K562 (cell line): ENCODE data around the gene RTL10. TPM values are rescaled to one million over a fixed set of nuclear protein-coding genes. Genes with fewer than 3 reads are reported as not detected.

Experiments used
- ATAC-seq: fragments of 200-7000 bp; cut with Tn5 transposase; 3 replicates; pipeline ENCODE4 v1.9.1; 2020; ENCODE audit warnings: moderate library complexity
- BruUV-seq: library from RNA; stranded (reverse); fragments of 400-500 nt; replicated peaks from 2 replicates; lab custom pipeline; 2021; lab: Mats Ljungman, UMichigan
- CTCF ChIA-PET: fragments of 300-600 bp; formaldehyde crosslinking; extraction: SDS; loops from one replicate; lab custom pipeline; 2021; ENCODE audit warnings: low intra/inter-chr PET ratio; lab: Yijun Ruan, JAX
- POLR2A ChIA-PET: fragments of 300-600, 350-650 bp; sonication (Branson Sonifier 250); formaldehyde crosslinking; extraction: SDS; loops from one replicate; lab custom pipeline; 2021; ENCODE audit warnings: antibody characterized with exemption, inconsistent platforms; lab: Yijun Ruan, JAX
- DNase-seq, 4 experiments: peaks; one replicate each; pipeline versions ENCODE4 v3.0.0 to v3.0.0-alpha.2; 2011 to 2018; ENCODE audit warnings: low spot score in 3 of 4, mixed read lengths in 3 of 4; ENCODE audit errors: extremely low read depth in 1 of 4
- FAIRE-seq: peaks from 2 replicates; lab custom pipeline; 2011; peaks lifted over from hg19 to GRCh38; lab: Jason Lieb, UNC
- H2AFZ ChIP-seq: 2 replicates; pipeline ENCODE4 v1.6.0; 2011; ENCODE audit warnings: low read depth, low read length, control low read depth, inconsistent platforms
- H3K27ac ChIP-seq: fragments of 200-600 bp; 3 replicates; pipeline ENCODE4 v1.8.0; 2011; ENCODE audit warnings: low read depth, mild to moderate bottlenecking, control low read depth, inconsistent platforms, low read length, moderate library complexity, mixed read lengths; ENCODE audit errors: extremely low read depth
- H3K27me3 ChIP-seq, 2 experiments: fragments of 300-600 bp in 1 of 2; 2 replicates in 1 of 2; 3 replicates in 1 of 2; pipeline versions ENCODE4 v1.6.0 to v1.8.0; 2011; ENCODE audit warnings: inconsistent platforms in 2 of 2, low read length in 2 of 2, mild to moderate bottlenecking in 1 of 2, mixed read lengths in 1 of 2, moderate library complexity in 1 of 2; ENCODE audit not compliant: control insufficient read depth in 2 of 2, insufficient read depth in 2 of 2
- H3K36me3 ChIP-seq: fragments of 300-600 bp; 3 replicates; pipeline ENCODE4 v1.8.0; 2011; ENCODE audit warnings: mild to moderate bottlenecking, low read length, inconsistent platforms; ENCODE audit not compliant: control insufficient read depth, insufficient read depth
- H3K4me1 ChIP-seq, 2 experiments: fragments of 200-600 bp in 1 of 2; replicated peaks in 1 of 2; 2 replicates in 1 of 2; 3 replicates in 1 of 2; pipeline versions ENCODE4 v1.5.1 to v1.8.0; 2011; ENCODE audit warnings: inconsistent platforms in 2 of 2, low read length in 2 of 2, mild to moderate bottlenecking in 1 of 2, mixed read lengths in 1 of 2, moderate library complexity in 1 of 2; ENCODE audit not compliant: control insufficient read depth in 2 of 2, insufficient read depth in 2 of 2
- H3K4me2 ChIP-seq: 2 replicates; pipeline ENCODE4 v1.6.1; 2011; ENCODE audit warnings: low read length, control low read depth, inconsistent platforms, mixed read lengths; ENCODE audit not compliant: insufficient read depth
- H3K4me3 ChIP-seq: fragments of 200-600 bp; sonication (generic), shearing (Covaris generic); 2 replicates; pipeline ENCODE4 v1.5.1; 2016; ENCODE audit warnings: control low read depth, inconsistent platforms
- H3K79me2 ChIP-seq: fragments of 200-600 bp; 3 replicates; pipeline ENCODE4 v1.8.0; 2011; ENCODE audit warnings: low read length, inconsistent platforms; ENCODE audit not compliant: control insufficient read depth, insufficient read depth
- H3K9ac ChIP-seq, 2 experiments: 2 replicates each; pipeline versions ENCODE4 v1.6.0 to v1.6.1; 2011; ENCODE audit warnings: low read depth in 2 of 2, low read length in 2 of 2, control low read depth in 1 of 2, inconsistent platforms in 1 of 2, mild to moderate bottlenecking in 1 of 2, mixed read lengths in 1 of 2; ENCODE audit not compliant: insufficient read depth in 1 of 2
- H3K9me1 ChIP-seq: one replicate; pipeline ENCODE4 v1.6.0; 2011; ENCODE audit warnings: inconsistent platforms, mild to moderate bottlenecking, low read length, moderate library complexity; ENCODE audit not compliant: control insufficient read depth, insufficient read depth
- H3K9me3 ChIP-seq: replicated peaks from 2 replicates; pipeline ENCODE4 v1.5.1; 2011; ENCODE audit warnings: low read depth, low read length, inconsistent platforms; ENCODE audit not compliant: control insufficient read depth, insufficient read depth
- H4K20me1 ChIP-seq: replicated peaks from 2 replicates; pipeline ENCODE4 v1.6.1; 2011; ENCODE audit warnings: low read length, inconsistent platforms, mixed read lengths; ENCODE audit not compliant: control insufficient read depth, insufficient read depth
- ARHGAP35 ChIP-seq: fragments of 450-650 bp; IDR thresholded peaks from 2 replicates; pipeline ENCODE4 v1.6.1; 2018; ENCODE audit not compliant: partially characterized antibody
- CGGBP1 ChIP-seq: fragments of 250-450 bp; sonication (Bioruptor Pico); IDR thresholded peaks from 2 replicates; pipeline ENCODE4 v1.9.0; 2021; ENCODE audit warnings: mild to moderate bottlenecking
- HDAC3 ChIP-seq: fragments of 450-650 bp; IDR thresholded peaks from 2 replicates; pipeline ENCODE4 v1.6.1; 2018; ENCODE audit warnings: borderline replicate concordance, mild to moderate bottlenecking, moderate library complexity; ENCODE audit not compliant: partially characterized antibody
- HMBOX1 ChIP-seq: sonication (generic); IDR thresholded peaks from 2 replicates; pipeline ENCODE4 v1.6.1; 2016
- HSF4 ChIP-seq: fragments of 250-450 bp; sonication (Bioruptor Pico); IDR thresholded peaks from 2 replicates; pipeline ENCODE4 v2.1.2; 2022; ENCODE audit warnings: mild to moderate bottlenecking, moderate library complexity, borderline replicate concordance
- JUN ChIP-seq, 2 experiments: sonication (generic) in 1 of 2; formaldehyde crosslinking in 1 of 2; IDR thresholded peaks; 2 replicates each; pipeline versions ENCODE4 v1.6.1 to v1.8.0; 2012 to 2022; ENCODE audit warnings: borderline replicate concordance in 2 of 2, mild to moderate bottlenecking in 2 of 2, improper control_type of control experiment in 1 of 2, low read depth in 1 of 2, low read length in 1 of 2, missing genetic modification reagents in 1 of 2
- NKRF ChIP-seq: fragments of 450-650 bp; IDR thresholded peaks from 2 replicates; pipeline ENCODE4 v1.6.1; 2016; ENCODE audit warnings: borderline replicate concordance
- PHF8 ChIP-seq: fragments of 200-600 bp; sonication (generic); IDR thresholded peaks from 2 replicates; pipeline ENCODE4 v1.6.1; 2012; ENCODE audit warnings: mixed run types, mild to moderate bottlenecking, inconsistent platforms, low read length, moderate library complexity, borderline replicate concordance
- SNAPC5 ChIP-seq: fragments of 250-450 bp; sonication (Bioruptor Pico); IDR thresholded peaks from 2 replicates; pipeline ENCODE4 v1.8.0; 2021; ENCODE audit warnings: moderate library complexity, mild to moderate bottlenecking, inconsistent platforms
- SP1 ChIP-seq: sonication (generic); formaldehyde crosslinking; IDR thresholded peaks from 2 replicates; pipeline ENCODE4 v1.8.1; 2022; ENCODE audit warnings: mild to moderate bottlenecking, missing genetic modification reagents
- THAP12 ChIP-seq: fragments of 250-450 bp; sonication (Bioruptor Pico); IDR thresholded peaks from 2 replicates; pipeline ENCODE4 v1.9.0; 2021; ENCODE audit warnings: mild to moderate bottlenecking, inconsistent platforms
- WGBS: fragments of 100-300 bp; shearing (Covaris generic); methylation state at CpG from one replicate; pipeline ENCODE4 v1.1.6; 2016; ENCODE audit warnings: low coverage, mixed read lengths; ENCODE audit not compliant: insufficient coverage; ENCODE audit errors: missing lambda C conversion rate; 5-methylcytosine and 5-hydroxymethylcytosine counted together
- in situ Hi-C: fragments of 300-500 bp; cut with MboI; formaldehyde crosslinking; loops from 4 replicates; pipeline ENCODE4 v1.15.0; 2018; ENCODE audit warnings: inconsistent platforms, mixed read lengths
- intact Hi-C: fragments of 100-400 bp; cut with micrococcal nuclease; formaldehyde crosslinking; loops from 2 replicates; pipeline ENCODE4 v1.14.2; 2022
- polyA plus RNA-seq, 8 experiments: library from polyadenylated mRNA; depleted of rRNA in 4 of 8; stranded (reverse) in 5 of 8; unstranded in 3 of 8; fragments of >200 nt; fragmentation: Nextera tagmentation in 2 of 8; fragmentation: Illumina TruSeq in 1 of 8; extraction: Ambion mirVana in 2 of 8; extraction: Trizol in 1 of 8; gene quantifications; 2 replicates each; pipeline versions ENCODE4 v1.2.1 to v1.2.3, GENCODE V29; 2011 to 2014; ENCODE audit warnings: inconsistent platforms in 1 of 8, missing spikeins in 1 of 8
- total RNA-seq, 7 experiments: library from RNA; depleted of rRNA in 6 of 7; stranded (reverse); fragments of >200 nt in 6 of 7; fragmentation: Illumina TruSeq in 2 of 7; extraction: Trizol in 2 of 7; gene quantifications; 2 replicates each; pipeline versions ENCODE4 v1.2.1 to v1.2.3, GENCODE V29; 2011 to 2021; ENCODE audit warnings: low replicate concordance in 1 of 7

RTL10 gene
- total and polyA plus RNA-seq, 9 of the 15 experiments (the other 6 are each of a cell fraction or from before 2014, with no cell fraction given), result 19.8 to 75.5 (median 32.5) TPM

GRCh38 chr22:19826619-19826950 lies 28.1 kb downstream of the RTL10 start:
- intact Hi-C loops, result no loop called here
- H3K4me3 ChIP-seq, result no peak overlapping the region
- no peaks in the 10 kb centered on the region for H3K79me2 ChIP-seq
- ATAC-seq (no peak), FAIRE-seq (no peak), DNase-seq (no peak)
- no peaks in the 10 kb centered on the region; the same call in 1 of the 2 replicates for H4K20me1 ChIP-seq
- no peaks in the 10 kb centered on the region; the same call in 1 of the 2 replicates for H3K9me3 ChIP-seq
- peaks cover 3% of the 10 kb centered on the region for H3K9me1 ChIP-seq
- peak overlapping the region; percentile 2; the same call in 1 of the 2 replicates for H2AFZ ChIP-seq
- H3K27ac ChIP-seq, result no peak overlapping the region
- peaks cover 13 to 33% of the 10 kb centered on the region in 2 experiments; a peak in 4 of 5 replicates for H3K4me1 ChIP-seq
- BruUV-seq, result no TSS peak
- no peak overlapping the region for H3K9ac ChIP-seq
- H3K4me2 ChIP-seq, result no peak overlapping the region
- 19% methylated on average over 2 of the region's 2 CpGs for WGBS
- no peaks in the 10 kb centered on the region for H3K27me3 ChIP-seq
- CTCF ChIA-PET, result interaction anchor here (0.6 kb wide), 1 partner anchor 734 kb away, joined by 3 read pairs; no protein-coding TSS in a partner anchor
- no peaks in the 10 kb centered on the region; the same call in 2 of the 3 replicates for H3K36me3 ChIP-seq
- POLR2A ChIA-PET, result interaction anchor here (0.6 to 16.0 kb wide), 6 partner anchors 11 to 49 kb away, joined by 3 to 247 read pairs (median 7); no protein-coding TSS in a partner anchor
- in situ Hi-C loops, result no loop called here
- TF ChIP-seq HMBOX1 (no peak), JUN (IDR thresholded peaks at IDR 0.05; ENCODE audit: borderline replicate concordance, low read depth, low read length) (0 out of 2 replicates have a peak, but pooled peaks have one; percentile 2), JUN (CRISPR knock-in tag; IDR thresholded peaks at IDR 0.05; ENCODE audit: borderline replicate concordance) (no peak), SP1 (CRISPR knock-in tag) (no peak), ARHGAP35 (peak; percentile 32), HSF4 (CRISPR knock-in tag) (peak; percentile 59; the same call in 1 of the 2 replicates), THAP12 (CRISPR knock-in tag) (peak; percentile 33; the same call in 1 of the 2 replicates), SNAPC5 (CRISPR knock-in tag) (no peak), PHF8 (0 out of 2 replicates have a peak, but pooled peaks have one; percentile 5), NKRF (0 out of 2 replicates have a peak, but pooled peaks have one; percentile 11), CGGBP1 (CRISPR knock-in tag) (0 out of 2 replicates have a peak, but pooled peaks have one; percentile 8), HDAC3 (no peak)
